GM12878 (cell line): ENCODE measurements around the gene PPM1D. TPM values are rescaled to one million over a fixed set of nuclear protein-coding genes. Genes with fewer than 3 reads are reported as not detected.
"Not testable (repeated sequence)": the region's sequence is repeated elsewhere in the genome, so short reads cannot be mapped to it uniquely, and the experiment has no call there.

ENCODE experiments used
- ATAC-seq: fragments of 200-7000 bp; cut with Tn5 transposase; 3 replicates; pipeline ENCODE4 v1.9.1; 2020; ENCODE audit warnings: mild to moderate bottlenecking, moderate library complexity
- BruUV-seq: library from RNA; stranded (reverse); fragments of 400-500 nt; replicated peaks from 2 replicates; lab custom pipeline; 2021; lab: Mats Ljungman, UMichigan
- CTCF ChIA-PET: fragments of 300-600 bp; sonication (Branson Sonifier 250); formaldehyde crosslinking; extraction: SDS; loops from one replicate; lab custom pipeline; 2021; ENCODE audit warnings: inconsistent platforms; lab: Yijun Ruan, JAX
- POLR2A ChIA-PET: fragments of 350-600 bp; formaldehyde crosslinking; extraction: SDS; loops from one replicate; lab custom pipeline; 2021; ENCODE audit warnings: inconsistent platforms; lab: Charles Lee
- RAD21 ChIA-PET: fragments of 300-600 bp; sonication (Branson Sonifier 250); formaldehyde crosslinking; loops from one replicate; lab custom pipeline; 2023; ENCODE audit warnings: antibody characterized with exemption; ENCODE audit not compliant: unreplicated experiment; lab: Charles Lee
- SMC1A ChIA-PET: fragments of 300-600 bp; sonication (Branson Sonifier 250); formaldehyde crosslinking; loops from one replicate; lab custom pipeline; 2023; ENCODE audit not compliant: unreplicated experiment, uncharacterized antibody; lab: Charles Lee
- DNase-seq: peaks from one replicate; pipeline ENCODE4 v3.0.0-alpha.2; 2011; ENCODE audit warnings: low read depth, low spot score
- FAIRE-seq: peaks from 3 replicates; lab custom pipeline; 2011; peaks lifted over from hg19 to GRCh38; lab: Jason Lieb, UNC
- H2AFZ ChIP-seq: 2 replicates; pipeline ENCODE4 v1.6.0; 2011; ENCODE audit warnings: low read depth, low read length, control low read depth; ENCODE audit not compliant: control insufficient read depth
- H3K27ac ChIP-seq: 2 replicates; pipeline ENCODE4 v1.5.1; 2011; ENCODE audit warnings: control low read depth; ENCODE audit not compliant: control insufficient read depth, insufficient read depth
- H3K27me3 ChIP-seq, 2 experiments: replicated peaks in 1 of 2; 2 replicates each; pipeline versions ENCODE4 v1.6.0 to v1.6.1; 2011; ENCODE audit warnings: low read length in 1 of 2; ENCODE audit not compliant: control insufficient read depth in 2 of 2, insufficient read depth in 2 of 2
- H3K36me3 ChIP-seq, 2 experiments: 2 replicates each; pipeline ENCODE4 v1.5.1; 2011; ENCODE audit warnings: low read length in 1 of 2; ENCODE audit not compliant: control insufficient read depth in 2 of 2, insufficient read depth in 2 of 2
- H3K4me1 ChIP-seq: 2 replicates; pipeline ENCODE4 v1.6.1; 2011; ENCODE audit warnings: mild to moderate bottlenecking, low read length, moderate library complexity, mixed read lengths; ENCODE audit not compliant: control insufficient read depth, insufficient read depth
- H3K4me2 ChIP-seq: 2 replicates; pipeline ENCODE4 v1.6.0; 2011; ENCODE audit warnings: control low read depth; ENCODE audit not compliant: control insufficient read depth, insufficient read depth
- H3K4me3 ChIP-seq: fragments of 200-600 bp; sonication (generic); 2 replicates; pipeline ENCODE4 v1.5.1; 2016
- H3K79me2 ChIP-seq: 2 replicates; pipeline ENCODE4 v1.6.0; 2011; ENCODE audit warnings: low read length; ENCODE audit not compliant: control insufficient read depth, insufficient read depth
- H3K9ac ChIP-seq: 2 replicates; pipeline ENCODE4 v1.8.0; 2011; ENCODE audit warnings: low read length, control low read depth, mixed read lengths; ENCODE audit not compliant: control insufficient read depth, insufficient read depth
- H3K9me3 ChIP-seq: replicated peaks from 3 replicates; pipeline ENCODE4 v1.5.1; 2011; ENCODE audit warnings: mild to moderate bottlenecking, low read length; ENCODE audit not compliant: control insufficient read depth, insufficient read depth
- H4K20me1 ChIP-seq: 2 replicates; pipeline ENCODE4 v1.6.0; 2011; ENCODE audit not compliant: control insufficient read depth, insufficient read depth
- CHD4 ChIP-seq: fragments of 200-600 bp; sonication (generic); IDR thresholded peaks from 2 replicates; pipeline ENCODE4 v1.6.1; 2016; ENCODE audit warnings: mild to moderate bottlenecking
- DPF2 ChIP-seq: fragments of 450-650 bp; IDR thresholded peaks from 2 replicates; pipeline ENCODE4 v1.6.1; 2017; ENCODE audit warnings: mild to moderate bottlenecking
- JUNB ChIP-seq: IDR thresholded peaks from 2 replicates; pipeline ENCODE4 v1.6.1; 2016; ENCODE audit warnings: antibody characterized with exemption, mild to moderate bottlenecking
- SREBF1 ChIP-seq: IDR thresholded peaks from 2 replicates; pipeline ENCODE4 v1.6.1; 2012; ENCODE audit warnings: mild to moderate bottlenecking, low read length
- ZNF274 ChIP-seq: IDR thresholded peaks from one replicate; pipeline ENCODE4 v1.8.0; 2011; ENCODE audit not compliant: insufficient read length, insufficient read depth
- WGBS: methylation state at CpG from one replicate; pipeline ENCODE4 v1.1.6; 2016; ENCODE audit warnings: low lambda C conversion rate; ENCODE audit not compliant: insufficient replicate concordance, insufficient coverage; ENCODE audit errors: missing lambda C conversion rate; 5-methylcytosine and 5-hydroxymethylcytosine counted together
- in situ Hi-C: fragments of 300-500 bp; cut with MboI; formaldehyde crosslinking; loops from 9 replicates; pipeline ENCODE4 v1.14.3; 2018; ENCODE audit warnings: mixed read lengths
- intact Hi-C: fragments of 100-400 bp; cut with micrococcal nuclease; formaldehyde crosslinking; loops from one replicate; pipeline ENCODE4 v1.14.2; 2022; ENCODE audit not compliant: unreplicated experiment
- polyA plus RNA-seq, 11 experiments: library from polyadenylated mRNA; depleted of rRNA in 4 of 11; unstranded in 6 of 11; stranded (reverse) in 5 of 11; fragments of >200 nt; fragmentation: Nextera tagmentation in 4 of 11; fragmentation: Illumina TruSeq in 1 of 11; extraction: Ambion mirVana in 4 of 11; extraction: Trizol in 1 of 11; gene quantifications; 1 replicate in 1 of 11; 2 replicates in 10 of 11; pipeline versions ENCODE4 v1.2.1 to v1.2.3, GENCODE V29; 2011 to 2016; ENCODE audit warnings: inconsistent platforms in 2 of 11, missing spikeins in 2 of 11, low read depth in 1 of 11
- total RNA-seq, 4 experiments: library from RNA; depleted of rRNA in 3 of 4; stranded (reverse); fragments of >200 nt in 3 of 4; fragmentation: Illumina TruSeq in 1 of 4; extraction: Trizol in 1 of 4; gene quantifications; 2 replicates each; pipeline versions ENCODE4 v1.2.1 to v1.2.3, GENCODE V29; 2013 to 2021
- TF ChIP-seq, protein P1 (sequence below): fragments of 450-650 bp; IDR thresholded peaks from 2 replicates; pipeline ENCODE4 v1.6.1; 2016; ENCODE audit warnings: mild to moderate bottlenecking

The PPM1D gene
- total and polyA plus RNA-seq, 10 of the 15 experiments (the other 5 are each of a cell fraction or from before 2014, with no cell fraction given), result 1.9 to 20.8 (median 10.7) TPM

DNA sequence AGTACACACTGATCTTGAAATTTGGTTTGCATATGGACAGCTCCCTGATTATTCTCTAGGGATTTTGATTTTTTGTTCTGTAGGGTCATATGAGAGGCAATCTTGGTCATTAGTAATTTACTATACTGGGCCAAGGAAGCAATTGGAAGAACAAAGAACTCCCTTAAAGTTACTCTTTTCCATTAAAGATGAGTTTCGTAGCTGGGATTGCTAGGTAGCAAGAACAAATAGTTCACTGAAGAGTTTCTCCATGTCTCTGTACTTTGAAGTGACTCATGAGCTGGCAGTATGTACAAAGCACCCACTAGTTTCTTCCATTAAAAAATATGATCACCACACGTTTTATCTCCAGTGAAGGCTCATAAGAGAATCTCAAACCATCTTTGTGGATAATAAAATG lies 71.5 kb downstream of the PPM1D start:
- Histone ChIP-seq H3K36me3 (no peaks in the 10 kb centered on the region), H4K20me1 (no peaks in the 10 kb centered on the region), H3K4me1 (no peaks in the 10 kb centered on the region), H2AFZ (no peak overlapping the region), H3K27me3 (no peaks in the 10 kb centered on the region), H3K4me3 (no peak overlapping the region), H3K79me2 (no peaks in the 10 kb centered on the region), H3K9me3 (no peaks in the 10 kb centered on the region; the same call in 2 of the 3 replicates), H3K27ac (no peak overlapping the region), H3K9ac (no peak overlapping the region), H3K4me2 (no peak overlapping the region)
- TF ChIP-seq, protein P1, sequence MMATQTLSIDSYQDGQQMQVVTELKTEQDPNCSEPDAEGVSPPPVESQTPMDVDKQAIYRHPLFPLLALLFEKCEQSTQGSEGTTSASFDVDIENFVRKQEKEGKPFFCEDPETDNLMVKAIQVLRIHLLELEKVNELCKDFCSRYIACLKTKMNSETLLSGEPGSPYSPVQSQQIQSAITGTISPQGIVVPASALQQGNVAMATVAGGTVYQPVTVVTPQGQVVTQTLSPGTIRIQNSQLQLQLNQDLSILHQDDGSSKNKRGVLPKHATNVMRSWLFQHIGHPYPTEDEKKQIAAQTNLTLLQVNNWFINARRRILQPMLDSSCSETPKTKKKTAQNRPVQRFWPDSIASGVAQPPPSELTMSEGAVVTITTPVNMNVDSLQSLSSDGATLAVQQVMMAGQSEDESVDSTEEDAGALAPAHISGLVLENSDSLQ, result no peak
- TF ChIP-seq CHD4, result no peak
- no peak for TF ChIP-seq ZNF274
- TF ChIP-seq DPF2, result no peak
- no peak for TF ChIP-seq JUNB
- TF ChIP-seq SREBF1, result no peak
- intact Hi-C loops, result no loop called here
- CTCF ChIA-PET, result no interaction called here
- no TSS peak for BruUV-seq
- no peak for FAIRE-seq
- SMC1A ChIA-PET, result no interaction called here
- ATAC-seq, result no peak
- RAD21 ChIA-PET, result no interaction called here
- no peak for DNase-seq
- WGBS, result 13% methylated on average over 2 of the region's 2 CpGs
- in situ Hi-C loops, result no loop called here
- POLR2A ChIA-PET, result interaction anchor here (0.6 kb wide), 1 partner anchor 259 kb away, joined by 3 read pairs; no protein-coding TSS in a partner anchor

DNA sequence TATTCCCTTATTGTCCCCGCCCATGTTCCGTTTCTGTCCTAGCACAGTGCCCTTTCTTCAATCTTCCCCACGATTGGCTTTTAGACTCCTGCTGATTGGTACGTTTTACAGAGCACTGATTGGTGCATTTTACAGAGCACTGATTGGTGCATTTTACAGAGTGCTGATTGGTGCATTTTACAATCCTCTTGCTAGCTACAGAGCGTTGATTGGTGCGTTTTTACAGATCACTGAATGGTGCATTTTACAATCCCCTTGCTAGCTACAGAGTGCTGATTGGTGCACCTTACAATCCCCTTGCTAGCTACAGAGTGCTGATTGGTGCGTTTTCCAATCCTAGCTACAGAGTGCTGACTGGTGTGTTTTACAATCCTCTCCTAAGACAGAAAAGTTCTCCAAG lies 74.6 kb downstream of the PPM1D start:
- H4K20me1 ChIP-seq, FAIRE-seq, in situ Hi-C loops, CTCF ChIA-PET, H3K4me2 ChIP-seq, BruUV-seq, intact Hi-C loops, RAD21 ChIA-PET, H3K9me3 ChIP-seq, H3K27me3 ChIP-seq, H3K27ac ChIP-seq, H3K4me3 ChIP-seq, H3K79me2 ChIP-seq, ATAC-seq, H3K36me3 ChIP-seq, H3K9ac ChIP-seq, H2AFZ ChIP-seq, H3K4me1 ChIP-seq, DNase-seq: not testable (repeated sequence)
- SMC1A ChIA-PET, result interaction anchor here (0.6 kb wide), 1 partner anchor 586 kb away, joined by 3 read pairs; no protein-coding TSS in a partner anchor
- POLR2A ChIA-PET, result interaction anchor here (0.6 kb wide), 1 partner anchor 471 kb away, joined by 3 read pairs; no protein-coding TSS in a partner anchor
- 66% methylated on average over 7 of the region's 7 CpGs for WGBS
